ENCODE measurements around the gene KRTAP4-7. TPM values are rescaled to one million over a fixed set of nuclear protein-coding genes. Genes with fewer than 3 reads are reported as not detected.

The KRTAP4-7 gene
- total and polyA plus RNA-seq, 2 of the 4 experiments (the other 2 are of a cell fraction), result not detected

DNA sequence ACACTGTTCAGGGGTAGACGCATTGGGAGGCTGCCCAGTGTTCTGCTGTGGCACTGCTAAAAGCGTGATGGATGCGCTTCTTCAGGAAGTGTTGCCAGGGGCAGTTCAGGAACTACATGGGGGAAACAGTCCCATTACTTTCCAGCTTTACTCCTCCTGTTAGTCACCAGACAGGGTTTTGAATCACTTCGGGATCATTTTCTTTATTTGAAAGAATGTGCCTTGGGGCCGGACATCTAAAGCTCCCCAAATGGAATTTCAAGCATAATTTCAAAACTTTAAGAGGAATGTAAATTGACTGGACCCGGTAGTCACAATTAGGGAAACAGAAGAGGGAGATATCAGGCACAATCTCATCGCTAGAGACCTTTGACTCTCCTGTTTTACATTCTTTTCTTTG lies 35.5 kb upstream of the KRTAP4-7 start:
- Histone ChIP-seq H2AK5ac (ENCODE audit: low read depth, low read length) (peak overlapping the region; percentile 84), H3K18ac (ENCODE audit: low read depth, low read length) (peak overlapping the region; percentile 97), H4K91ac (ENCODE audit: insufficient read depth, low read depth, low read length) (peak overlapping the region; percentile 85), H3K9me1 (ENCODE audit: insufficient read depth, low read length) (peaks cover 11% of the 10 kb centered on the region; the same call in 1 of the 2 replicates), H3K9ac (ENCODE audit: low read depth, low read length) (no peak overlapping the region), H2AK9ac (replicated peaks; ENCODE audit: low read depth, low read length, poor library complexity) (no peak overlapping the region), H3K4me1 (ENCODE audit: control insufficient read depth, insufficient read depth, low read length) (peaks cover 5% of the 10 kb centered on the region), H2BK5ac (ENCODE audit: low read depth, low read length, poor library complexity, severe bottlenecking) (peak overlapping the region; percentile 82), H2BK20ac (ENCODE audit: low read depth, low read length) (peak overlapping the region; percentile 93), H2BK120ac (ENCODE audit: low read depth, low read length) (peak overlapping the region; percentile 88), H3K27ac (ENCODE audit: insufficient read depth, low read length) (peak overlapping the region; percentile 69), H3K23ac (ENCODE audit: low read depth, low read length) (peak overlapping the region; percentile 57), H2AFZ (replicated peaks; ENCODE audit: low read length, poor library complexity) (peak overlapping the region; percentile 77), H3K14ac (replicated peaks; ENCODE audit: low read depth, low read length) (peak overlapping the region; percentile 83), H4K5ac (ENCODE audit: low read depth, low read length) (peak overlapping the region; percentile 94; the same call in 1 of the 2 replicates), H3K4ac (ENCODE audit: low read depth, low read length) (peak overlapping the region; percentile 80), H2BK15ac (ENCODE audit: low read depth, low read length) (peak overlapping the region; percentile 55; the same call in 2 of the 3 replicates), H3K9me3 (ENCODE audit: control insufficient read depth, insufficient read depth, low read length) (no peaks in the 10 kb centered on the region), H3K79me1 (ENCODE audit: low read depth in 1 of 2, low read length in 2 of 2) (no peaks in the 10 kb centered on the region), H3K56ac (ENCODE audit: extremely low read depth, insufficient read depth, low read length) (peak overlapping the region; percentile 63), H3K27me3 (ENCODE audit: control insufficient read depth, insufficient read depth, low read length) (no peaks in the 10 kb centered on the region), H4K8ac (ENCODE audit: low read depth in 2 of 2, low read length in 2 of 2) (peak overlapping the region; percentile 33 to 76; a peak in 3 of 4 replicates), H4K20me1 (ENCODE audit: insufficient read depth, low read length) (no peaks in the 10 kb centered on the region), H3K4me2 (ENCODE audit: low read depth, low read length) (peak overlapping the region; percentile 70), H3K36me3 (ENCODE audit: control insufficient read depth, insufficient read depth, low read length) (no peaks in the 10 kb centered on the region), H3K4me3 (ENCODE audit: insufficient read depth, low read depth, low read length) (no peak overlapping the region)
- CTCF ChIA-PET, result no interaction called here
- dilution Hi-C loops (cut with HindIII; ENCODE audit: low sequenced_read_pairs, unreplicated experiment) (no loop called here), intact Hi-C loops (cut with micrococcal nuclease) (no loop called here), in situ Hi-C loops (cut with MboI; ENCODE audit: low sequenced_read_pairs) (no loop called here)
- no CpG with 5 or more reads among the region's 7 CpGs for WGBS, 2 experiments (ENCODE audit: extremely low coverage in 2 of 2, insufficient read length in 1 of 2)
- no TSS peak for BruUV-seq (replicated peaks)
- ATAC-seq (ENCODE audit: low read depth) (peak; percentile 80), DNase-seq (peak; percentile 60)
- POLR2A ChIA-PET (ENCODE audit: unreplicated experiment), result interaction anchor here (1.0 kb wide), 1 partner anchor 11 kb away, joined by 5 read pairs; no protein-coding TSS in a partner anchor
- TF ChIP-seq BHLHE40 (IDR thresholded peaks at IDR 0.05; ENCODE audit: low read depth, low read length), result peak; percentile 43; the same call in 1 of the 2 replicates
- TF ChIP-seq FOS (IDR thresholded peaks at IDR 0.05; ENCODE audit: low read depth, low read length), result peak; percentile 19; the same call in 1 of the 2 replicates
- TF ChIP-seq, protein P1, sequence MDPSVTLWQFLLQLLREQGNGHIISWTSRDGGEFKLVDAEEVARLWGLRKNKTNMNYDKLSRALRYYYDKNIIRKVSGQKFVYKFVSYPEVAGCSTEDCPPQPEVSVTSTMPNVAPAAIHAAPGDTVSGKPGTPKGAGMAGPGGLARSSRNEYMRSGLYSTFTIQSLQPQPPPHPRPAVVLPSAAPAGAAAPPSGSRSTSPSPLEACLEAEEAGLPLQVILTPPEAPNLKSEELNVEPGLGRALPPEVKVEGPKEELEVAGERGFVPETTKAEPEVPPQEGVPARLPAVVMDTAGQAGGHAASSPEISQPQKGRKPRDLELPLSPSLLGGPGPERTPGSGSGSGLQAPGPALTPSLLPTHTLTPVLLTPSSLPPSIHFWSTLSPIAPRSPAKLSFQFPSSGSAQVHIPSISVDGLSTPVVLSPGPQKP (IDR thresholded peaks at IDR 0.05; ENCODE audit: borderline replicate concordance, low read depth, low read length), result no peak
- TF ChIP-seq RAD21 (IDR thresholded peaks at IDR 0.05; ENCODE audit: low read length), result 0 out of 2 replicates have a peak, but pooled peaks have one; percentile 1
